ENCODE results near the gene NMU.
"Not testable (repeated sequence)": the region's sequence is repeated elsewhere in the genome, so short reads cannot be mapped to it uniquely, and the experiment has no call there.

Gene NMU

GRCh38 chr4:55592014-55592413, 44.1 kb downstream of the NMU start, which contains the start of gene PDCL2:
Gene PDCL2, minus strand, starts transcription at chr4:55592245. Its CDS starts 136 bp downstream, at chr4:55592109.
- H3K4me3 ChIP-seq (ENCODE audit: low read depth, low read length): no peak within 1 kb of the TSS
- TF ChIP-seq, protein P1, sequence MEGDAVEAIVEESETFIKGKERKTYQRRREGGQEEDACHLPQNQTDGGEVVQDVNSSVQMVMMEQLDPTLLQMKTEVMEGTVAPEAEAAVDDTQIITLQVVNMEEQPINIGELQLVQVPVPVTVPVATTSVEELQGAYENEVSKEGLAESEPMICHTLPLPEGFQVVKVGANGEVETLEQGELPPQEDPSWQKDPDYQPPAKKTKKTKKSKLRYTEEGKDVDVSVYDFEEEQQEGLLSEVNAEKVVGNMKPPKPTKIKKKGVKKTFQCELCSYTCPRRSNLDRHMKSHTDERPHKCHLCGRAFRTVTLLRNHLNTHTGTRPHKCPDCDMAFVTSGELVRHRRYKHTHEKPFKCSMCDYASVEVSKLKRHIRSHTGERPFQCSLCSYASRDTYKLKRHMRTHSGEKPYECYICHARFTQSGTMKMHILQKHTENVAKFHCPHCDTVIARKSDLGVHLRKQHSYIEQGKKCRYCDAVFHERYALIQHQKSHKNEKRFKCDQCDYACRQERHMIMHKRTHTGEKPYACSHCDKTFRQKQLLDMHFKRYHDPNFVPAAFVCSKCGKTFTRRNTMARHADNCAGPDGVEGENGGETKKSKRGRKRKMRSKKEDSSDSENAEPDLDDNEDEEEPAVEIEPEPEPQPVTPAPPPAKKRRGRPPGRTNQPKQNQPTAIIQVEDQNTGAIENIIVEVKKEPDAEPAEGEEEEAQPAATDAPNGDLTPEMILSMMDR (IDR thresholded peaks at IDR 0.05; ENCODE audit: low read depth, low read length, missing control alignments): no peak
- no peak for DNase-seq (ENCODE audit: low read depth)

GRCh38 chr4:55588160-55588559, 47.9 kb downstream of the NMU start:
- TF ChIP-seq, protein P1 (IDR thresholded peaks at IDR 0.05; ENCODE audit: low read depth, low read length, missing control alignments): no peak
- no peak overlapping the region for H3K4me3 ChIP-seq (ENCODE audit: low read depth, low read length)
- no peak for DNase-seq (ENCODE audit: low read depth)

- not testable (repeated sequence) for H3K4me3 ChIP-seq (ENCODE audit: low read depth, low read length); DNase-seq (ENCODE audit: low read depth)
These were observed 53.3 kb downstream of the NMU start for GRCh38 chr4:55582773-55583172.

GRCh38 chr4:55578341-55579010, 57.6 kb downstream of the NMU start:
- DNase-seq (ENCODE audit: low read depth): no peak
- TF ChIP-seq, protein P1 (IDR thresholded peaks at IDR 0.05; ENCODE audit: low read depth, low read length, missing control alignments): no peak
- H3K4me3 ChIP-seq (ENCODE audit: low read depth, low read length): no peak overlapping the region

- H3K4me3 ChIP-seq (ENCODE audit: low read depth, low read length): no peak overlapping the region
- TF ChIP-seq, protein P1 (IDR thresholded peaks at IDR 0.05; ENCODE audit: low read depth, low read length, missing control alignments): no peak
- DNase-seq (ENCODE audit: low read depth): no peak
These were observed 60.6 kb downstream of the NMU start for GRCh38 chr4:55575513-55575912.

DNA sequence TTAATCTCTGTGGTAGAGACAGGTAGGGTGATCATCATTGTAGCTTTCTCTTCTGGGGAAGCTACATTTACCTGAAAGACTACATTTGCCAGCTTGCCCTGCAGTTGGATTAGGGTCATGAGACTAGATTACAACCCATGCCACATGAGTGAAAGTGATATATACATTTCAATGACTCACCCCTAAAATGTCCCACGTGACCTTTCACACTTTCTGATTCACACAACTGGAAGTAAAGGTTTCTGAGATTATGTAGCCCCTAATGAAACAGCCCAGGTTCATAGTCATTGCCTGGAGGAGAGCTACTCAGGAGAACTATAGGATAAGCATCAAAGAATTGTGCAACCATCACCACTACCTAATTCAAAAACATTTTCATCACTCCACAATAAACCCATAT, 61.8 kb downstream of the NMU start:
- H3K4me3 ChIP-seq (ENCODE audit: low read depth, low read length): no peak overlapping the region
- TF ChIP-seq, protein P1 (IDR thresholded peaks at IDR 0.05; ENCODE audit: low read depth, low read length, missing control alignments): no peak
- no peak for DNase-seq (ENCODE audit: low read depth)

DNA sequence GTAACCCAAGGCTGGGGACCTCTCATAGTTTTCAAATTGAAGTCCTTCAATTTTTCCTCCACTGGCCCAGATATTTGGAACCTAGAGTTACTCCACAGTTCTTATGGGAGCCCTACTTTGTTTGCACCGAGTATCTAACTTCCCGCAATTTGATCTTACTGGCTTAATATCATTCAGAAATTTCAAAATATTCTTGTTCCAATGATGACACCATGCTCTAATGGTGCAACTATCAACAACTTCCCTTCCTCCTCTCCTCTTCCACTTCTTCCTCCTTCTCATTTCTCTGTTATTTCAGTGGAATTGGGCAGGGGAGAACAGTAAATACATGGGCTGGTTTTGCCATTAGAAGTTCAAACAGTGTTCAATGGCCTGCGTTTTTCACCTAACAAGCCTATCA, 64.3 kb downstream of the NMU start:
- DNase-seq (ENCODE audit: low read depth): no peak
- no peak overlapping the region for H3K4me3 ChIP-seq (ENCODE audit: low read depth, low read length)
- TF ChIP-seq, protein P1 (IDR thresholded peaks at IDR 0.05; ENCODE audit: low read depth, low read length, missing control alignments): no peak

Measured in GM12864 (cell line).